ENCODE data around the gene AGL.

GRCh38 chr1:99936071-99936470, 85.9 kb downstream of the AGL start:
- TF ChIP-seq CTCF (IDR thresholded peaks at IDR 0.05) (no peak), POLR2A (IDR thresholded peaks at IDR 0.05) (no peak)
